ENCODE measurements around the gene APCDD1L. TPM values are rescaled to one million over a fixed set of nuclear protein-coding genes. Genes with fewer than 3 reads are reported as not detected.

The APCDD1L gene
- total and polyA plus RNA-seq, 11 donors, result 0.24 to 1.1 (median 0.60) TPM; not detected in 2

DNA sequence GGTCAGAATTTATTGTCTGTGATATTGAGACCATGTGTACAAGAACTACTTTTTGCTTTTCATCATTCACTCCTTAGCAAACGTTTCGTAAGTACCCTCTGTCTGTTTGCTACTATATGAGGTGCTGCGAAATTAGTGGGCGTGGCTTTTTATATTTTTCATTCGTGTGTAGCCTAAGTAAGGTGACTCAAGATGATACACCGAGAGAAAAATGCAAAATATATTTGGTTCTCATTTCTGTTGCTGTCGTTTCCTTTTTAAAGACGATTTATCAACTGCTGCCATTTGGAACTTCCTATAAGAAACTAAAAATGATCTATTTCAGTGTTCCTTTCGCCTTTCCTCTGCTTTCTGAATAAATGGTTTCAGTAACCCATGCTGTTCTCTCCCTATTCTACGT lies 64.9 kb downstream of the APCDD1L start:
- intact Hi-C loops (cut with DNase I), result no loop called here
- TF ChIP-seq CTCF (IDR thresholded peaks at IDR 0.05) (no peak), POLR2A (IDR thresholded peaks at IDR 0.05) (no peak)

DNA sequence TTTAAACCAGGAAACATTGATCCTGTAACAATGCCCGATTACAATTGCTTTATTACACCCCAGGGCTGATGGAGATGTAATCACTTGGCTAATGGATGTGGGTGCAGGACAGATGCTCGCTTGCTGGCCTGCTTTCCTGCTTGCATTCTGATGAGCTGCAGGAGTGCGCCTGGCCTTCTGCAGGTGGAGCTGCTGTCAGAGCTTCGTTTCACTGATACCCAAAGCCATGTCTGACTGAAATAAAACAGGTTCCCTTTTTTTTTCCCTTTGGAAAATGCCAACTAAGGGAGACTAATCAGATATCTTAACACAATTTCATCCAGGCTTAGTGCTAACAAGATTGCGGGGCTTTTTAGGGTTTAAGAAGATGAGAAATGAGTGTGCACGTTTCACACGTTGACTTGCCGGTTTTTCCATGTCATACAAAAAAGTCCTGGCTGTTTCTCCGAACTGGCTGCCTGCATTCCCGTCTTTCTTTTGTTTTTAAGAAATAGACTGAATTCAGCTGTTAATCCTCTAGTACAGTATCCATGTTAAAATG lies 65.4 kb downstream of the APCDD1L start:
- no peak for ATAC-seq
- peaks cover 0 to 9% (median 0%) of the 10 kb centered on the region in 12 donors for H3K9me3 ChIP-seq
- no peak overlapping the region for H3K4me3 ChIP-seq
- H3K27ac ChIP-seq, result no peak overlapping the region
- no peak for DNase-seq
- 79 to 84% (median 81%) methylated on average over 10 of the region's 10 CpGs for WGBS, 4 donors
- peaks cover 0 to 52% (median 34%) of the 10 kb centered on the region in 9 donors for H3K36me3 ChIP-seq
- peaks cover 0 to 12% (median 0%) of the 10 kb centered on the region in 12 donors for H3K4me1 ChIP-seq
- intact Hi-C loops (cut with DNase I), result loop anchor here in 7 of 10 donors (5.0 to 10.0 kb wide), 4 partner anchors 55 to 212 kb away; no protein-coding TSS in a partner anchor
- no peak for TF ChIP-seq POLR2A (IDR thresholded peaks at IDR 0.05)
- TF ChIP-seq CTCF (IDR thresholded peaks at IDR 0.05), result no peak
- no peaks in the 10 kb centered on the region for H3K27me3 ChIP-seq

More for the DNA sequence above, 64.9 kb downstream of the APCDD1L start:
- peaks cover 0 to 47% (median 32%) of the 10 kb centered on the region in 9 donors for H3K36me3 ChIP-seq
- no peaks in the 10 kb centered on the region for H3K27me3 ChIP-seq
- WGBS, 4 donors, result 84 to 89% (median 87%) methylated on average over 10 of the region's 10 CpGs
- H3K4me3 ChIP-seq, result no peak overlapping the region
- DNase-seq (no peak), ATAC-seq (no peak)
- peaks cover 0 to 8% (median 0%) of the 10 kb centered on the region in 12 donors for H3K4me1 ChIP-seq
- H3K9me3 ChIP-seq, result peaks cover 0 to 13% (median 0%) of the 10 kb centered on the region in 12 donors
- no peak overlapping the region for H3K27ac ChIP-seq

DNA sequence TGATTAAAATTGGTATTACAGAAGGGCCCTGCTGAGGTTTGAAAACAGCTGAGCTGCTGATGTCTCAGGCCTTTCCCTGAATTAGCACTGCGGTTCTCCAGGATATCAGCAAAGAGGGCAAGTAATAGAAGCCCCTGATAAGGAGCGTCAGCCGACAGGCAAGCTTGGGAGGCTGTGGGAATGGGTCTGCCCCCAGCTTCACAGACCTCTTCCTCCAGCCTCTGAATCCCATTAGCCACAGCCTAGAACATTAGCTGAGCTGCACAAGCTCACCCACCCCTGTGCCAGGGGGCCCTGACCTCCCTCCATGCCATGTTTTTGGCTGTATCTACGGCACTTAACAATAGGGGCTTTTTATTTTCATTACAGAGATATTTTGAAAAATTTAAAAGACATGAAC lies 66.2 kb downstream of the APCDD1L start:
- 59 to 89% (median 75%) methylated on average over 4 of the region's 4 CpGs for WGBS, 4 donors
- H3K36me3 ChIP-seq, result peaks cover 0 to 59% (median 42%) of the 10 kb centered on the region in 9 donors
- no peak for TF ChIP-seq POLR2A (IDR thresholded peaks at IDR 0.05)
- no peak for TF ChIP-seq CTCF (IDR thresholded peaks at IDR 0.05)
- peaks cover 0 to 12% (median 0%) of the 10 kb centered on the region in 12 donors for H3K4me1 ChIP-seq
- peaks cover 0 to under 1% (median 0%) of the 10 kb centered on the region in 12 donors for H3K9me3 ChIP-seq
- no peak overlapping the region for H3K27ac ChIP-seq
- no peaks in the 10 kb centered on the region for H3K27me3 ChIP-seq
- intact Hi-C loops (cut with DNase I), result loop anchor here in 7 of 10 donors (5.0 to 10.0 kb wide), 4 partner anchors 54 to 212 kb away; no protein-coding TSS in a partner anchor
- DNase-seq, result no peak
- no peak overlapping the region for H3K4me3 ChIP-seq
- no peak for ATAC-seq

GRCh38 chr20:58447511-58448391 lies 67.4 kb downstream of the APCDD1L start:
- H3K36me3 ChIP-seq, result peaks cover 0 to 66% (median 48%) of the 10 kb centered on the region in 9 donors
- no peak overlapping the region for H3K4me3 ChIP-seq
- no peaks in the 10 kb centered on the region for H3K27me3 ChIP-seq
- peak; percentile 46 to 65 (median 54) for TF ChIP-seq CTCF (IDR thresholded peaks at IDR 0.05)
- no peak for TF ChIP-seq POLR2A (IDR thresholded peaks at IDR 0.05)
- peak in 1 of 5 donors; percentile 42 for DNase-seq
- peak in 3 of 4 donors; percentile 53 to 78 (median 71) for ATAC-seq
- H3K4me1 ChIP-seq, result peaks cover 0 to 8% (median 0%) of the 10 kb centered on the region in 12 donors
- intact Hi-C loops (cut with DNase I), result loop anchor here (1.0 to 10.0 kb wide), 6 partner anchors 53 to 211 kb away; no protein-coding TSS in a partner anchor
- H3K27ac ChIP-seq, result no peak overlapping the region
- no peaks in the 10 kb centered on the region for H3K9me3 ChIP-seq
- 61 to 72% (median 69%) methylated on average over 10 of the region's 10 CpGs for WGBS, 4 donors

All from heart left ventricle (tissue), 16 donors.